NCI-H226 (cell line): ENCODE results near the gene UMAD1.

ENCODE experiments used
- DNase-seq: peaks from one replicate; pipeline ENCODE4 v3.0.0-alpha.2; 2015

Gene UMAD1

GRCh38 chr7:7640221-7641128 lies at the start of gene UMAD1:
TSS of gene UMAD1 (plus strand) at chr7:7640752. CDS start at chr7:7673372, 32,620 bp downstream.
- DNase-seq: peak; percentile 100

GRCh38 chr7:7595451-7595850 lies 45.1 kb upstream of the UMAD1 start:
- peak; percentile 17 for DNase-seq

- no peak for DNase-seq
Measured at GRCh38 chr7:7596176-7596575, 44.4 kb upstream of the UMAD1 start.

- no peak for DNase-seq
Measured at GRCh38 chr7:7607010-7607409, 33.5 kb upstream of the UMAD1 start.

GRCh38 chr7:7609330-7609729 lies 31.2 kb upstream of the UMAD1 start:
- DNase-seq: no peak

- DNase-seq: no peak
Measured at GRCh38 chr7:7612519-7612918, 28.0 kb upstream of the UMAD1 start.

GRCh38 chr7:7613210-7613609 lies 27.3 kb upstream of the UMAD1 start:
- no peak for DNase-seq

GRCh38 chr7:7614018-7614741 lies 26.4 kb upstream of the UMAD1 start:
- no peak for DNase-seq

- DNase-seq: no peak
Measured at GRCh38 chr7:7617550-7617949, 23.0 kb upstream of the UMAD1 start.

GRCh38 chr7:7618410-7618809 lies 22.1 kb upstream of the UMAD1 start:
- no peak for DNase-seq

- DNase-seq: no peak
Measured at GRCh38 chr7:7620236-7620635, 20.3 kb upstream of the UMAD1 start.

- DNase-seq: no peak
Measured at GRCh38 chr7:7620644-7621210, 19.8 kb upstream of the UMAD1 start.

- no peak for DNase-seq
Measured at GRCh38 chr7:7628476-7628875, 12.1 kb upstream of the UMAD1 start.

GRCh38 chr7:7630626-7631329 lies 9.8 kb upstream of the UMAD1 start:
- DNase-seq: no peak

- no peak for DNase-seq
Measured at GRCh38 chr7:7639421-7639820, 1.1 kb upstream of the UMAD1 start.

GRCh38 chr7:7639847-7640220 lies 718 bp upstream of the UMAD1 start:
- no peak for DNase-seq

GRCh38 chr7:7641129-7641663 lies 644 bp downstream of the UMAD1 start:
- no peak for DNase-seq

- no peak for DNase-seq
Measured at GRCh38 chr7:7642081-7642480, 1.5 kb downstream of the UMAD1 start.

- DNase-seq: no peak
Measured at GRCh38 chr7:7647495-7648036, 7.0 kb downstream of the UMAD1 start.

GRCh38 chr7:7650682-7651206 lies 10.2 kb downstream of the UMAD1 start:
- no peak for DNase-seq

- no peak for DNase-seq
Measured at GRCh38 chr7:7651479-7651878, 10.9 kb downstream of the UMAD1 start.

- DNase-seq: no peak
Measured at GRCh38 chr7:7652798-7653540, 12.4 kb downstream of the UMAD1 start.
